ENCODE results near the gene TRAF3IP1.

DNA sequence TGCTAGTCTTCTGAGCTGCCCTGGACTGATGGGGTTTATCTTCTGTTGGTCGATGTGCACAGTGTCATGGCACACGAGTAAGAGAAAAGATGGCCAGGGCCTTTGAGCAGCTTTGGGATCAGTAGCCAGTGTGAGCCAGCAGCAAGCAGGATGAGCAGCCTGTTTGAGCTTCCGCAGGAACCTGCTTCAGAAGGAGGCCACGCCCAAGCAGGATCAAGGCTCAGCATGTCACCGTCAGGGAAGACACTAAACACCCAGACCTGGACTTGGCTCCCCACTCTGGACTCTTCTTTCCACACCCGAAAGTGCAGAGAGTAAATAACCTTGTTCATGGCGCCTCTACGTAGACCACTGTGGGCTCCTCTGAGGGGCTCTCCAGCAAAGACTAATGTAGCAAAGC, 81.2 kb downstream of the TRAF3IP1 start:
- TF ChIP-seq, protein P1, sequence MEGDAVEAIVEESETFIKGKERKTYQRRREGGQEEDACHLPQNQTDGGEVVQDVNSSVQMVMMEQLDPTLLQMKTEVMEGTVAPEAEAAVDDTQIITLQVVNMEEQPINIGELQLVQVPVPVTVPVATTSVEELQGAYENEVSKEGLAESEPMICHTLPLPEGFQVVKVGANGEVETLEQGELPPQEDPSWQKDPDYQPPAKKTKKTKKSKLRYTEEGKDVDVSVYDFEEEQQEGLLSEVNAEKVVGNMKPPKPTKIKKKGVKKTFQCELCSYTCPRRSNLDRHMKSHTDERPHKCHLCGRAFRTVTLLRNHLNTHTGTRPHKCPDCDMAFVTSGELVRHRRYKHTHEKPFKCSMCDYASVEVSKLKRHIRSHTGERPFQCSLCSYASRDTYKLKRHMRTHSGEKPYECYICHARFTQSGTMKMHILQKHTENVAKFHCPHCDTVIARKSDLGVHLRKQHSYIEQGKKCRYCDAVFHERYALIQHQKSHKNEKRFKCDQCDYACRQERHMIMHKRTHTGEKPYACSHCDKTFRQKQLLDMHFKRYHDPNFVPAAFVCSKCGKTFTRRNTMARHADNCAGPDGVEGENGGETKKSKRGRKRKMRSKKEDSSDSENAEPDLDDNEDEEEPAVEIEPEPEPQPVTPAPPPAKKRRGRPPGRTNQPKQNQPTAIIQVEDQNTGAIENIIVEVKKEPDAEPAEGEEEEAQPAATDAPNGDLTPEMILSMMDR (IDR thresholded peaks at IDR 0.05) = no peak
- TF ChIP-seq POLR2A (IDR thresholded peaks at IDR 0.05) = no peak

Data from body of pancreas (tissue), 4 donors.